Measurements from ENCODE around the gene SLC9A7.

The SLC9A7 gene

GRCh38 chrX:46599051-46599560 lies 159.8 kb downstream of the SLC9A7 start:
- H3K27me3 ChIP-seq = no peaks in the 10 kb centered on the region
- no peak for TF ChIP-seq CTCF (IDR thresholded peaks at IDR 0.05; ENCODE audit: low read depth, low read length)
- H3K4me1 ChIP-seq = no peaks in the 10 kb centered on the region
- H3K4me3 ChIP-seq (ENCODE audit: low read depth, low read length) = no peak overlapping the region
- no peaks in the 10 kb centered on the region for H3K36me3 ChIP-seq
- H3K9me3 ChIP-seq = no peaks in the 10 kb centered on the region
- DNase-seq = no peak

- Histone ChIP-seq H3K4me1 (no peaks in the 10 kb centered on the region), H3K27me3 (no peaks in the 10 kb centered on the region), H3K9me3 (no peaks in the 10 kb centered on the region), H3K36me3 (no peaks in the 10 kb centered on the region), H3K4me3 (ENCODE audit: low read depth, low read length) (no peak overlapping the region)
- DNase-seq = no peak
- no peak for TF ChIP-seq CTCF (IDR thresholded peaks at IDR 0.05; ENCODE audit: low read depth, low read length)
These were observed 161.1 kb downstream of the SLC9A7 start for GRCh38 chrX:46597771-46598170.

GRCh38 chrX:46597208-46597607 lies 161.7 kb downstream of the SLC9A7 start:
- TF ChIP-seq CTCF (IDR thresholded peaks at IDR 0.05; ENCODE audit: low read depth, low read length) = no peak
- no peak for DNase-seq
- H3K4me3 ChIP-seq (ENCODE audit: low read depth, low read length) = no peak overlapping the region
- H3K9me3 ChIP-seq = no peaks in the 10 kb centered on the region
- H3K27me3 ChIP-seq = no peaks in the 10 kb centered on the region
- no peaks in the 10 kb centered on the region for H3K4me1 ChIP-seq
- H3K36me3 ChIP-seq = no peaks in the 10 kb centered on the region

GRCh38 chrX:46595084-46595483 lies 163.8 kb downstream of the SLC9A7 start:
- no peaks in the 10 kb centered on the region for H3K4me1 ChIP-seq
- no peaks in the 10 kb centered on the region for H3K36me3 ChIP-seq
- DNase-seq = no peak
- TF ChIP-seq CTCF (IDR thresholded peaks at IDR 0.05; ENCODE audit: low read depth, low read length) = no peak
- H3K27me3 ChIP-seq = no peaks in the 10 kb centered on the region
- H3K9me3 ChIP-seq = no peaks in the 10 kb centered on the region
- H3K4me3 ChIP-seq (ENCODE audit: low read depth, low read length) = no peak overlapping the region

GRCh38 chrX:46589977-46590723 lies 168.8 kb downstream of the SLC9A7 start:
- no peaks in the 10 kb centered on the region for H3K36me3 ChIP-seq
- H3K4me3 ChIP-seq (ENCODE audit: low read depth, low read length) = no peak overlapping the region
- TF ChIP-seq CTCF (IDR thresholded peaks at IDR 0.05; ENCODE audit: low read depth, low read length) = no peak
- no peak for DNase-seq
- no peaks in the 10 kb centered on the region for H3K9me3 ChIP-seq
- no peaks in the 10 kb centered on the region for H3K27me3 ChIP-seq
- no peaks in the 10 kb centered on the region for H3K4me1 ChIP-seq

GRCh38 chrX:46588263-46588662 lies 170.7 kb downstream of the SLC9A7 start:
- H3K4me3 ChIP-seq (ENCODE audit: low read depth, low read length) = no peak overlapping the region
- DNase-seq = no peak
- TF ChIP-seq CTCF (IDR thresholded peaks at IDR 0.05; ENCODE audit: low read depth, low read length) = no peak
- H3K36me3 ChIP-seq = no peaks in the 10 kb centered on the region
- no peaks in the 10 kb centered on the region for H3K4me1 ChIP-seq
- no peaks in the 10 kb centered on the region for H3K27me3 ChIP-seq
- H3K9me3 ChIP-seq = no peaks in the 10 kb centered on the region
